ENCODE results near the gene SHCBP1L. TPM values are rescaled to one million over a fixed set of nuclear protein-coding genes. Genes with fewer than 3 reads are reported as not detected.

SHCBP1L gene
- total RNA-seq, 1 experiment from 2014 or later = not detected

DNA sequence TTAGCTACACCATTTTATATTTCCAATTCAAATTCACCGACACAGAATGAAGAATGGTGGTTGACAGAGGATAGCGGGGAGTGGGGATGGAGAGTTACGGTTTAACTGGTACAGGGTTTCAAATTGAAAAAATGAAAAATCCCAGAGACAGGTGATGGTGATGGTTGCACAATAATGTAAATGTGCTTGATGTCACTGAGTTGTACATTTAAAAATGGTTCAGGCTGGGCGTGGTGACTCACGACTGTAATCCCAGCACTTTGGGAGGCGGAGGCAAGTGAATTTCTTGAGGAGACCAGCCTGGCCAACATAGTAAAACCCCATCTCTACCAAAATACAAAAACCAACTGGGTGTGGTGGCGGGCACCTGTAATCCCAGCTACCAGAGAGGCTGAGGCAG is 31.2 kb upstream of the SHCBP1L start:
- ChIA-PET POLR2A (ENCODE audit: low non-redundant PET) (no interaction called here), CTCF (no interaction called here)
- H3K27ac ChIP-seq (ENCODE audit: low read depth, low read length, poor library complexity, severe bottlenecking) = no peak overlapping the region
- no peak for DNase-seq (ENCODE audit: low spot score)
- H3K27me3 ChIP-seq (replicated peaks; ENCODE audit: insufficient read depth, low read depth, low read length, poor library complexity) = no peaks in the 10 kb centered on the region
- no peak overlapping the region for H3K4me3 ChIP-seq (ENCODE audit: low read depth, low read length, poor library complexity, severe bottlenecking)
- H3K36me3 ChIP-seq (ENCODE audit: insufficient read depth, low read length, poor library complexity, severe bottlenecking) = no peaks in the 10 kb centered on the region
- TF ChIP-seq, protein P1, sequence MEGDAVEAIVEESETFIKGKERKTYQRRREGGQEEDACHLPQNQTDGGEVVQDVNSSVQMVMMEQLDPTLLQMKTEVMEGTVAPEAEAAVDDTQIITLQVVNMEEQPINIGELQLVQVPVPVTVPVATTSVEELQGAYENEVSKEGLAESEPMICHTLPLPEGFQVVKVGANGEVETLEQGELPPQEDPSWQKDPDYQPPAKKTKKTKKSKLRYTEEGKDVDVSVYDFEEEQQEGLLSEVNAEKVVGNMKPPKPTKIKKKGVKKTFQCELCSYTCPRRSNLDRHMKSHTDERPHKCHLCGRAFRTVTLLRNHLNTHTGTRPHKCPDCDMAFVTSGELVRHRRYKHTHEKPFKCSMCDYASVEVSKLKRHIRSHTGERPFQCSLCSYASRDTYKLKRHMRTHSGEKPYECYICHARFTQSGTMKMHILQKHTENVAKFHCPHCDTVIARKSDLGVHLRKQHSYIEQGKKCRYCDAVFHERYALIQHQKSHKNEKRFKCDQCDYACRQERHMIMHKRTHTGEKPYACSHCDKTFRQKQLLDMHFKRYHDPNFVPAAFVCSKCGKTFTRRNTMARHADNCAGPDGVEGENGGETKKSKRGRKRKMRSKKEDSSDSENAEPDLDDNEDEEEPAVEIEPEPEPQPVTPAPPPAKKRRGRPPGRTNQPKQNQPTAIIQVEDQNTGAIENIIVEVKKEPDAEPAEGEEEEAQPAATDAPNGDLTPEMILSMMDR (conservative IDR thresholded peaks at IDR 0.05; ENCODE audit: low read depth, low read length) = no peak
- no peak for TF ChIP-seq EZH2 (IDR thresholded peaks at IDR 0.05; ENCODE audit: borderline replicate concordance, low read depth, low read length, poor library complexity, severe bottlenecking)
- BruUV-seq (replicated peaks) = no TSS peak
- intact Hi-C loops (cut with micrococcal nuclease; ENCODE audit: unreplicated experiment) = no loop called here
- H3K4me1 ChIP-seq (ENCODE audit: insufficient read depth, low read length, poor library complexity, severe bottlenecking) = no peaks in the 10 kb centered on the region
- no peaks in the 10 kb centered on the region for H3K9me3 ChIP-seq (ENCODE audit: low read depth, low read length, poor library complexity, severe bottlenecking)

DNA sequence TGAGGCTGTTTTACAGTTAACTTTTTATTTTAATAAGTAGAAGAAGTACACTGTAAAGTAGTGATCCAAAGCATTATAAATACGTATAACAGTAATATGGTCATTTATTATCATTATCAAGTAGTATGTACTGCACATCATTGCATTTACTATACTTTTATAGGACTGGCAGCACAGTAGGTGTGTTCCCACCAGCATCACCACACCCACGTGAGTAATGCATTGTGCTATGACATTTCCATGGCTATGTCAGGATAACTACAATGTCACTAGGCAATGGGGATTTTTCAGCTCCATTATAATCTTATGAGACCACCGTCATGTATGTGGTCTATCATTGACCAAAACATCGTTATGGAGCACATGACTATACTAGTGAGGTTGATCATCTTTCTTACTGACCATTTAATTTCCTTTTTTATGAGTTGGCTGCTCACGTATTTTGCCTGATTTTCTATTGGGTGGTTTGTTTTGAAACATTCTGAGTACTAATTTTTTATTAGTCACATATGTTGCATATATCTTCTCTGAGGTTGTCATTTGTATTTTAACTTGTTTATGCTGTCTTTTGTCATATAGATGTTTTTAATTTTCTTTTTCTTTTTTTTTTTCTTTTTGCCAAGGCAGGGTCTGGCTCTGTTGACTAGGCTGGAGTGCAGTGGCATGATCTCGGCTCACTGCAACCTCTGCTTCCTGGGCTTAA is 25.3 kb upstream of the SHCBP1L start:
- Histone ChIP-seq H3K4me3 (ENCODE audit: low read depth, low read length, poor library complexity, severe bottlenecking) (no peak overlapping the region), H3K36me3 (ENCODE audit: insufficient read depth, low read length, poor library complexity, severe bottlenecking) (no peaks in the 10 kb centered on the region), H3K4me1 (ENCODE audit: insufficient read depth, low read length, poor library complexity, severe bottlenecking) (no peaks in the 10 kb centered on the region), H3K27ac (ENCODE audit: low read depth, low read length, poor library complexity, severe bottlenecking) (no peak overlapping the region), H3K27me3 (replicated peaks; ENCODE audit: insufficient read depth, low read depth, low read length, poor library complexity) (no peaks in the 10 kb centered on the region), H3K9me3 (ENCODE audit: low read depth, low read length, poor library complexity, severe bottlenecking) (no peaks in the 10 kb centered on the region)
- ChIA-PET CTCF (no interaction called here), POLR2A (ENCODE audit: low non-redundant PET) (no interaction called here)
- TF ChIP-seq EZH2 (IDR thresholded peaks at IDR 0.05; ENCODE audit: borderline replicate concordance, low read depth, low read length, poor library complexity, severe bottlenecking) = no peak
- TF ChIP-seq, protein P1 (conservative IDR thresholded peaks at IDR 0.05; ENCODE audit: low read depth, low read length) = no peak
- no peak for DNase-seq (ENCODE audit: low spot score)
- no TSS peak for BruUV-seq (replicated peaks)
- intact Hi-C loops (cut with micrococcal nuclease; ENCODE audit: unreplicated experiment) = no loop called here

DNA sequence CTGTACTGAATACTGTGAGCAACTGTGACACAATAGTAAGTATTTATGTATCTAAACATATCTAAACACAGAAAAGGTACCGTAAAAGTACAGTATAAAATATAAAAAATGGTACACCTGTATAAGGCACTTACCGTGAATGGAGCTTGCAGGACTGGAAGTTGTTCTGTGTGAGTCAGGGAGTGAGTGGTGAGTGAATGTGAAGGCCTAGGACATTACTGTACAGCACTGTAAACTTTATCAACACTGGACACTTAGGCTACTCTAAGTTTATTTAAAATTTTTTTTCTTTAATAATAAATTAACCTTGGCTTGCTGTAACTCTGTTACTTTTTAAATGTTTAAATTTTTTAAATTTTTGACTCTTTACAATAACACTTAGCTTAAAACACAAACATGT is 24.5 kb upstream of the SHCBP1L start:
- no peak overlapping the region for H3K4me3 ChIP-seq (ENCODE audit: low read depth, low read length, poor library complexity, severe bottlenecking)
- H3K27ac ChIP-seq (ENCODE audit: low read depth, low read length, poor library complexity, severe bottlenecking) = no peak overlapping the region
- no TSS peak for BruUV-seq (replicated peaks)
- intact Hi-C loops (cut with micrococcal nuclease; ENCODE audit: unreplicated experiment) = no loop called here
- no peaks in the 10 kb centered on the region for H3K36me3 ChIP-seq (ENCODE audit: insufficient read depth, low read length, poor library complexity, severe bottlenecking)
- no peaks in the 10 kb centered on the region for H3K9me3 ChIP-seq (ENCODE audit: low read depth, low read length, poor library complexity, severe bottlenecking)
- no peaks in the 10 kb centered on the region for H3K4me1 ChIP-seq (ENCODE audit: insufficient read depth, low read length, poor library complexity, severe bottlenecking)
- no peak for TF ChIP-seq EZH2 (IDR thresholded peaks at IDR 0.05; ENCODE audit: borderline replicate concordance, low read depth, low read length, poor library complexity, severe bottlenecking)
- TF ChIP-seq, protein P1 (conservative IDR thresholded peaks at IDR 0.05; ENCODE audit: low read depth, low read length) = no peak
- POLR2A ChIA-PET (ENCODE audit: low non-redundant PET) = no interaction called here
- CTCF ChIA-PET = no interaction called here
- no peak for DNase-seq (ENCODE audit: low spot score)
- no peaks in the 10 kb centered on the region for H3K27me3 ChIP-seq (replicated peaks; ENCODE audit: insufficient read depth, low read depth, low read length, poor library complexity)

Data from A673 (cell line).